ENCODE results near the gene SLC35E1. TPM values are rescaled to one million over a fixed set of nuclear protein-coding genes. Genes with fewer than 3 reads are reported as not detected.
A peak's percentile ranks its signal among the peaks of the same experiment; 100 is the strongest.
"Not testable (repeated sequence)": the region's sequence is repeated elsewhere in the genome, so short reads cannot be mapped to it uniquely, and the experiment has no call there.

SLC35E1 gene
- total and polyA plus RNA-seq, 2 experiments from 2014 or later: 35.7 to 43.2 TPM

- Histone ChIP-seq H3K9me2 (ENCODE audit: insufficient read depth) (no peaks in the 10 kb centered on the region), H2AFZ (no peak overlapping the region), H3K27me3 (replicated peaks; ENCODE audit: insufficient read depth) (no peaks in the 10 kb centered on the region), H3K4me3 (no peak overlapping the region), H3K27ac (no peak overlapping the region), H3K4me1 (ENCODE audit: insufficient read depth) (peaks cover 5% of the 10 kb centered on the region; the same call in 1 of the 2 replicates), H3K36me3 (ENCODE audit: low read depth) (no peaks in the 10 kb centered on the region), H3K79me2 (ENCODE audit: insufficient read depth) (no peaks in the 10 kb centered on the region), H4K20me1 (ENCODE audit: insufficient read depth) (no peaks in the 10 kb centered on the region), H3K9ac (no peak overlapping the region), H3K4me2 (ENCODE audit: unreplicated experiment) (no peak overlapping the region), H3F3A (ENCODE audit: insufficient read depth) (no peaks in the 10 kb centered on the region), H3K9me3 (ENCODE audit: low read depth) (no peaks in the 10 kb centered on the region)
- DNase-seq: peak; percentile 30
- TF ChIP-seq EZH2 (IDR thresholded peaks at IDR 0.05; ENCODE audit: insufficient read depth, poor library complexity, severe bottlenecking) (no peak), EZH2phosphoT487 (IDR thresholded peaks at IDR 0.05; ENCODE audit: insufficient read depth, low read depth) (no peak)
- 75 to 83% methylated on average over 6 of the region's 6 CpGs for WGBS, 2 experiments (ENCODE audit: low coverage in 1 of 2, low lambda C conversion rate in 2 of 2, missing lambda C conversion rate in 2 of 2)
- in situ Hi-C loops (cut with MboI): no loop called here
Measured at GRCh38 chr19:16506961-16507360, 65.3 kb downstream of the SLC35E1 start.

- H3F3A ChIP-seq (ENCODE audit: insufficient read depth); H3K9ac ChIP-seq; H4K20me1 ChIP-seq (ENCODE audit: insufficient read depth); H2AFZ ChIP-seq; H3K27ac ChIP-seq; H3K4me1 ChIP-seq (ENCODE audit: insufficient read depth); H3K27me3 ChIP-seq (replicated peaks; ENCODE audit: insufficient read depth); H3K4me3 ChIP-seq; H3K4me2 ChIP-seq (ENCODE audit: unreplicated experiment); in situ Hi-C loops (cut with MboI); H3K9me3 ChIP-seq (ENCODE audit: low read depth); H3K79me2 ChIP-seq (ENCODE audit: insufficient read depth); H3K9me2 ChIP-seq (ENCODE audit: insufficient read depth); DNase-seq; H3K36me3 ChIP-seq (ENCODE audit: low read depth): not testable (repeated sequence)
- WGBS, 2 experiments (ENCODE audit: low coverage in 1 of 2, low lambda C conversion rate in 2 of 2, missing lambda C conversion rate in 2 of 2): 94 to 95% methylated on average over 9 to 11 of the region's 11 CpGs
Measured at GRCh38 chr19:16506161-16506560, 66.1 kb downstream of the SLC35E1 start.

GRCh38 chr19:16504271-16504670 is 67.9 kb downstream of the SLC35E1 start:
- H3K4me3 ChIP-seq: no peak overlapping the region
- peaks cover 5% of the 10 kb centered on the region; the same call in 1 of the 2 replicates for H3K4me1 ChIP-seq (ENCODE audit: insufficient read depth)
- in situ Hi-C loops (cut with MboI): no loop called here
- H3K27ac ChIP-seq: no peak overlapping the region
- 73 to 80% methylated on average over 3 of the region's 3 CpGs for WGBS, 2 experiments (ENCODE audit: low coverage in 1 of 2, low lambda C conversion rate in 2 of 2, missing lambda C conversion rate in 2 of 2)
- no peak for DNase-seq
- H2AFZ ChIP-seq: no peak overlapping the region
- TF ChIP-seq EZH2 (IDR thresholded peaks at IDR 0.05; ENCODE audit: insufficient read depth, poor library complexity, severe bottlenecking) (no peak), EZH2phosphoT487 (IDR thresholded peaks at IDR 0.05; ENCODE audit: insufficient read depth, low read depth) (no peak)
- no peak overlapping the region for H3K9ac ChIP-seq
- H3K9me3 ChIP-seq (ENCODE audit: low read depth): no peaks in the 10 kb centered on the region
- no peaks in the 10 kb centered on the region for H3F3A ChIP-seq (ENCODE audit: insufficient read depth)
- H3K36me3 ChIP-seq (ENCODE audit: low read depth): no peaks in the 10 kb centered on the region
- peaks cover 17% of the 10 kb centered on the region for H3K79me2 ChIP-seq (ENCODE audit: insufficient read depth)
- no peaks in the 10 kb centered on the region for H3K9me2 ChIP-seq (ENCODE audit: insufficient read depth)
- H4K20me1 ChIP-seq (ENCODE audit: insufficient read depth): no peaks in the 10 kb centered on the region
- H3K27me3 ChIP-seq (replicated peaks; ENCODE audit: insufficient read depth): no peaks in the 10 kb centered on the region
- no peak overlapping the region for H3K4me2 ChIP-seq (ENCODE audit: unreplicated experiment)

Small RNA genes lying within 50 kb of the gene (small RNA-seq; reads per million reads assigned to genes)
- not detected for gene RN7SL146P (ENCODE audit: low read depth, low replicate concordance)

Other genes starting within 250 kb of the SLC35E1 start
- 3.3 and 11.3 TPM in 2 replicates for gene KLF2, start 247.6 kb downstream of the SLC35E1 start, total RNA-seq (2014; rRNA removed; shearing (Covaris generic))
- 7.8 and 10.8 TPM in 2 replicates for gene KLF2, start 247.6 kb downstream of the SLC35E1 start, polyA plus RNA-seq (2016; fragmentation: Nextera tagmentation; extraction: Ambion mirVana)
- 3.1 and 9.0 TPM in 2 replicates for gene EPS15L1, start 100.4 kb downstream of the SLC35E1 start, total RNA-seq (2014; rRNA removed; shearing (Covaris generic))
- gene EPS15L1, start 100.4 kb downstream of the SLC35E1 start, polyA plus RNA-seq (2016; fragmentation: Nextera tagmentation; extraction: Ambion mirVana): 23.4 and 28.6 TPM in 2 replicates
- not detected in 2 replicates for gene CALR3, start 76.2 kb downstream of the SLC35E1 start, total RNA-seq (2014; rRNA removed; shearing (Covaris generic))
- not detected in 2 replicates for gene CALR3, start 76.2 kb downstream of the SLC35E1 start, polyA plus RNA-seq (2016; fragmentation: Nextera tagmentation; extraction: Ambion mirVana)
- gene C19orf44, start 76.0 kb downstream of the SLC35E1 start, total RNA-seq (2014; rRNA removed; shearing (Covaris generic)): 4.2 and 5.1 TPM in 2 replicates
- 2.4 and 3.5 TPM in 2 replicates for gene C19orf44, start 76.0 kb downstream of the SLC35E1 start, polyA plus RNA-seq (2016; fragmentation: Nextera tagmentation; extraction: Ambion mirVana)
- gene CHERP, start 30.0 kb downstream of the SLC35E1 start, total RNA-seq (2014; rRNA removed; shearing (Covaris generic)): 1.4 and 2.9 TPM in 2 replicates
- gene CHERP, start 30.0 kb downstream of the SLC35E1 start, polyA plus RNA-seq (2016; fragmentation: Nextera tagmentation; extraction: Ambion mirVana): 16.8 and 20.5 TPM in 2 replicates
- 6.2 and 6.7 TPM in 2 replicates for gene MED26, start 55.8 kb upstream of the SLC35E1 start, total RNA-seq (2014; rRNA removed; shearing (Covaris generic))
- 3.3 and 4.4 TPM in 2 replicates for gene MED26, start 55.8 kb upstream of the SLC35E1 start, polyA plus RNA-seq (2016; fragmentation: Nextera tagmentation; extraction: Ambion mirVana)
- gene SMIM7, start 87.7 kb upstream of the SLC35E1 start, total RNA-seq (2014; rRNA removed; shearing (Covaris generic)): 65.8 and 79.0 TPM in 2 replicates
- 89.9 and 92.9 TPM in 2 replicates for gene SMIM7, start 87.7 kb upstream of the SLC35E1 start, polyA plus RNA-seq (2016; fragmentation: Nextera tagmentation; extraction: Ambion mirVana)
- gene TMEM38A, start 88.7 kb upstream of the SLC35E1 start, total RNA-seq (2014; rRNA removed; shearing (Covaris generic)): 1.3 TPM in 1 of 2 replicates, not detected in the other
- 1.1 and 1.6 TPM in 2 replicates for gene TMEM38A, start 88.7 kb upstream of the SLC35E1 start, polyA plus RNA-seq (2016; fragmentation: Nextera tagmentation; extraction: Ambion mirVana)
- gene NWD1, start 147.4 kb upstream of the SLC35E1 start, total RNA-seq (2014; rRNA removed; shearing (Covaris generic)): not detected in 2 replicates
- not detected in 2 replicates for gene NWD1, start 147.4 kb upstream of the SLC35E1 start, polyA plus RNA-seq (2016; fragmentation: Nextera tagmentation; extraction: Ambion mirVana)